Fibroblast of the conjunctiva (primary cell): ENCODE results near the gene ZFAND3.

Source experiments
- DNase-seq: peaks from one replicate; pipeline ENCODE4 v3.0.0-alpha.2; 2010; ENCODE audit warnings: low read depth

The ZFAND3 gene

GRCh38 chr6:37798436-37799262 lies 20.9 kb upstream of the ZFAND3 start:
- DNase-seq = no peak

- no peak for DNase-seq
Observed at GRCh38 chr6:37799263-37799644, 20.3 kb upstream of the ZFAND3 start.

- DNase-seq = no peak
Observed at GRCh38 chr6:37800703-37801604, 18.6 kb upstream of the ZFAND3 start.

DNA sequence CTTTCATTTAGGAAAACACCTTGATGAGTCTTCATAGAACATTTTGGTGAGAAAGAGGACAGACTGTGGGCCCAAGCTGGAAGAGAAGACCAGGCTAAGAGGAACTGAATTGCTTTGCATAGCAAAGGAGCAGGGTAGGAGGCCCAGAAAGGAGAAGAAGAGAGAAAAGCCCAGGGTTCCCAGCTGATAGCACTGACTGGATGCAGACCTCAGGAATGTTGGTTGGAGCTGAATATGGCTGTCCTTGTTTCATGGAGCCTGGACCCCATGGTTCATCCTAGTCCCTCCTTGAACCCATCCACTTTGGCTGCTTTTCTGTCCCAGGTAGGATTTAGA lies 18.0 kb upstream of the ZFAND3 start:
- no peak for DNase-seq

DNA sequence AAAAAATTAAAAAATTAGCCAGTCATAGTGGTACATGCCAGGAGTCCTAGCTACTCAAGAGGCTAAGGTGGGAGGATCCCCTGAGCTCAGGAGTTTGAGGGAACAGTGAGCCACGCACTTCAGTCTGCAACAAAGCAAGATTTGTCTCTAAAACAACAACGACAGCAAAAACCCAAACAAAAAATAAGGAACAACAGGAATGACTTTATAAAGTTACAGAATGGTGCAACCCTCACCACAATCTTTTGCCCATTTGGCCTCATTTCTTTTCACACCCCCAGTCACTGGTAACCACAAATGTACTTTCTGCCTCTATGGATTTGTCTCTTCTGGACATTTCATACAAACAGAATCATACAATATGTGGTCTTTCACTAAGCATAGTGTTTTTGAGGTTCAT lies 16.7 kb upstream of the ZFAND3 start:
- DNase-seq = no peak

DNA sequence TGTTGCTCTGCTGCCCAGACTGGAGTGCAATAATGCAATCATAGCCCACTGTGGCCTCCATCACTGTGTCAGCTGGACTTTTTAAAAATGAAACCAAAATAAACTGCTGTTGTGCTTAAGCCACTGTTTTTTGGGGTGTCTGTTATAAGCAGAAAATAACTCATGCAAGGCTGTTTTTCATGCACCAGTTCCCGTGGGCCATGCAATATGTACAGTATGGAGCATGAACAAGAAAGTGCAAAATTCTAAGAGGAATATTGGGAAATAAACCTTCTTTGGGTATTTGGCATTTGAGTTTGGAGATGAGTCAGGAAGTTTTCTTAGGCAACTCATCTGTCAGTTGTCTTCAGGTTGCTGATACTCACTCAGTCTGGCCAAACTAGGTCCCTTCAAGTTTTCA lies 14.9 kb upstream of the ZFAND3 start:
- DNase-seq = no peak

DNA sequence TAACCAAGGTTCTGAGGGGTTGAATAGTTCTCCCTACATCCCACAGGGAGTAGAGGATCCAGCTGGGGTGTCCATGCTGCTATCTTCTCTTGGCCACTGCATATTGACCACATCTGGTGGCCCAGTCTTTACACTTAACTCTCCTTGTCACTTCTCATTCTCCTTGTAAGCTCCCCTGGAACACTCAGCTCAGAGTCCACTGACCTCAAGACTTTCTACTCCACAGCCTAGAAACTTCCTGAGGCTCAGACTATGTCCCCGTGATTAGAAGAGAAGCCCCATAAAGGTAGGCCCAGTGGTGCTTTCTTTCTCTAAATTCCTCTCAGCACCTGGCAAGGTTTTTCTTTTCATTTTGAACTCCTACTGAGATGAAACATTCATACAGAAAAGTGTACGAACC lies 13.3 kb upstream of the ZFAND3 start:
- no peak for DNase-seq

DNA sequence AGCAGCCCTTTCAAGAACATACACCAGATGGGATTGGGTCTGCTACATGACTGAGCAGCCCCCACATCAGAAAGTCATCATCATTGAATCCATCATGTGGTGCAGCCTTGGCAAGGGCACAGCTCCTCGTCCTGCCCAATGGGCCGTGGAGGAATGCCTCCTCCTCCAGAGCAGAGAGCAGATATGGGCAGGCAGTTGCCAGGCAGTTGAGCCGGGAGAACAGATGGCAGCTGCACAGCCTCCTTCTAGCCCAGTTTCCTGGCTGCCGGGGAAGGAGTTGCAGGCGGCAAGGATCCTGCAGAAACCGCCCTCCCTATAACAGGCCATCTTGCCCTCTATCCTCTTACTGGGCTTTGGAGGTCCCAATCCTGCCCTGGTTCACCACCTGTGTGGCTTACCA lies 11.9 kb upstream of the ZFAND3 start:
- DNase-seq = no peak

DNA sequence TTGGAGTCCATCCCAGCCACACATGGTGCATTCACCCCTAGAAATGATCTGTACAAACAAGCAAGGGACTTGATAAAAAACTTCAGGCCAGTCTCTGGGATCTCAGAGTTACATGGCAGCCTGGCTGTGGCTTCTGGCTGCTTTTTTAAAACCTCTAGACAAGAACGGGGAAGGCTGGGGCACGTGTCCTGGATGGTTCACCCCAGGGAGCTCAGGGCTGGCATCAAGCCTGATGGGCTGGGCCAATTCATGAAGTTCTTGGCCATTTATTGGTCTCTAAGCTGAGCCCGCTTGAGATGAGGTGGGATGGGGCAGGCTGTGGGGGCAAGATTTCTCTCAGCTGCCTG lies 10.4 kb upstream of the ZFAND3 start:
- DNase-seq = no peak

- DNase-seq = no peak
Observed at GRCh38 chr6:37812841-37813240, 6.7 kb upstream of the ZFAND3 start.

GRCh38 chr6:37814374-37814773 lies 5.2 kb upstream of the ZFAND3 start:
- no peak for DNase-seq

- no peak for DNase-seq
Observed at GRCh38 chr6:37816599-37817375, 2.7 kb upstream of the ZFAND3 start.

DNA sequence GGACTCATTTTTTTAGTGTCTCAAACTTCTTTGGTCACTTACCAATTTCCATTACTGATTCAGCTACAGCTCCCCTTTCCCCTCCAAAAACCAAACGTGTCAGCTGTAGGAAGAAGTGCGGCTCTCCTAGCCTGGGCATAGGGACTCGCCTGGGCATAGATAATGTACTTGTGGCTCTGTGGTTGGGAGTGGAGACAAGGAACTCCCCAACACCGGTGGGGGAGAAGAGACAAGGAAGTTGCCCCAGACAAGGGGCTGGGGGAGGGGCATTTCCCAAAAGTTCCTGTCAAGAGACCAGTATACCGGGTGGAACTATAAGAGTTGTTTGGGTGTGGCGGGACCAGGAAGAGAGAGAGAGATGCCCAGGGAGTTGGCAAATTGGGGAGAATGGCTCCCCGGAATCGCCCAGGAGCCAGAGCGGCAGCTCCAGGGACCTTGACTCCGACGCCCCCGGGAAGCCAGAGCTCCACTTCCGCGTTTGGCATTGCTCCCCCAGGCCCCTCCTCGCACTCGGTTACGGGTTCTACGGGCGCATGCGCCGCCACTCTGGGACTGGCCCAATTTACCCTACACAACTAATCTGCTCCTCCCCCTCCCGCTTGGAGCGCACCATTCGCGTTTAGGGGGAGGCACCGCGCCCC lies 871 bp upstream of the ZFAND3 start:
- peak; percentile 92 for DNase-seq

GRCh38 chr6:37819802-37820717 lies 533 bp downstream of the ZFAND3 start:
- DNase-seq = peak; percentile 63

DNA sequence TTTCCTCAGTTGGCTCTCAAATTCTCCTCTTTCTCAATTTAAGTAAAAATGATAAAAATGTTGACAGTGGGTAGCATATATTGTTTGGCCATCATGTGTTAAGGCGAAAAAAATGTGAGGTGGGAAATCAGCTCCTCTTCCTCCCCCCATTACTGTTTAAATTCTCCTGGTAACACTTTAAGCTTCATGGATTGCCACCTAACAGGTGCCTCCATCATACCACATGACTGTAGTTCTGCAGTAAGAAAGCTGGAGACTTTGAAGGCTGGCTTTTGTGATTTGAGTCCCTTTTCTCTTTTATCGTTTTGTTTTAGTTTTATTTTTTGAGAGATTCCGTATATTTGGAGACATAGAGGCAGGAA lies 1.2 kb downstream of the ZFAND3 start:
- no peak for DNase-seq

DNA sequence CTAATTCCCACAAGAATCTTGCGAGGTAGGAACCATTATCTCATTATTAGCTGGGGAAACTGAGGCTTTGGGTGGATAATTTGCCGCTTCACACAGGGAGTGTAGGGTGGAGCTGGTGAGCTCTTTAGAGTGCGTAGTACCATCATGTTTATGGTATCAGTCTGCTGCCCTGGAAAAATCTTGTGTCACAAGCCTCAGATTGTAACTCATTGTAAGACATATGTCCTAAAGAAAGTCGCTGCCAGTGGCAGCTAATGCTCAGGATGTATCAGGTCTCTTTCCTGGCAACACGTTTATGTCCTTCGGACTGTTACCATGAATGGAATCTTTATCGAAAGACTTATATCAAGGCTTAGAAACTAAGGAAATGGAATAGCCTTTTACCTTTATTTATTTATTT lies 1.9 kb downstream of the ZFAND3 start:
- no peak for DNase-seq

GRCh38 chr6:37822851-37823682 lies 3.5 kb downstream of the ZFAND3 start:
- no peak for DNase-seq

GRCh38 chr6:37824170-37824569 lies 4.6 kb downstream of the ZFAND3 start:
- no peak for DNase-seq

DNA sequence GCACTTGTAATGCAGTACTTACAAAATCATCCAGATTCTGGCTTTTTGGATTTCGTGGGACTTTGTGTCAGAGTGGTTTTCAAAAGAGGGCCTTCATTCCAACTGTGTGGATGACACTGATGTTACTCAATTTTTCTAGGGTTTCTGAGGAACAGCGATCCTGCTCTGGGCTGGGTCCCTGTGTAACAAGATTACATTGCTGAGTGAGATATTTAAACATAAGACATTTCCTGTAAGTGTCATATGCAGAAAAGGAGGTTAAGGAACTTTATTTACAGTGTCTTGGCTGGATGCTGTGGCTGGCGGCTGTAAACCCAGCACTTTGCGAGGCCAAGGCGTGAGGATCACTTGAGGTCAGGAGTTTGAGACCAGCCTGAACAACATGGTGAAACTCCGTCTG lies 6.7 kb downstream of the ZFAND3 start:
- no peak for DNase-seq

- DNase-seq = no peak
Observed at GRCh38 chr6:37826993-37827392, 7.5 kb downstream of the ZFAND3 start.
